ENCODE measurements around the gene SLC22A23. TPM values are rescaled to one million over a fixed set of nuclear protein-coding genes. Genes with fewer than 3 reads are reported as not detected.

The SLC22A23 gene
- total and polyA plus RNA-seq, 2 experiments from 2014 or later = 6.1 to 38.3 TPM

DNA sequence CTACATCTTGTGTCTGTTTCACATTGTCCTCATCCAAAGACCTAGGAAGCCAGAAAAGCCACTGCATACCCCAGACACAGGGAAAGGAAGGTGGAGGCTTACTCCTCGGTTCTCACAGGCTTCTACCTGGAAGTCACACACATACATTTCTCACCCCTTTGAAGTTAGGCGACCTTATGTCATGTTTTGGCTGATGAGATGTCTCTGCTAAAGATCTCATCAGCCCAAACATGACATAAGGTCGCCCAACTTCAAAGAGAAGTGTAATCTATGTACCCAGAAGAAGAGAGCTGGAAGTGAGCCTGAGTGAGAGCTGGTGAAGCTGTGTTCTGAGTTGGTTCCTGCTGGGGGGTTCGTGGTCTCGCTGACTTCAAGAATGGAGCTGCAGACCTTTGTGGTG, 47.5 kb upstream of the SLC22A23 start (continued):
- TF ChIP-seq EZH2 (IDR thresholded peaks at IDR 0.05; ENCODE audit: low read depth, unreplicated experiment) = no peak
- TF ChIP-seq CREB1 (CRISPR knock-in tag; IDR thresholded peaks at IDR 0.05; ENCODE audit: low read depth) = no peak
- TF ChIP-seq REST (IDR thresholded peaks at IDR 0.05; ENCODE audit: unreplicated experiment) = no peak
- TF ChIP-seq JUNB (IDR thresholded peaks at IDR 0.05; ENCODE audit: unreplicated experiment) = no peak

GRCh38 chr6:3501826-3502500, 45.1 kb upstream of the SLC22A23 start:
- Mint-ChIP-seq H3K36me3 (ENCODE audit: low read depth) (no peaks in the 10 kb centered on the region; the same call in 2 of the 3 replicates), H3K4me3 (no peak overlapping the region), H3K27me3 (ENCODE audit: insufficient read depth, low read depth, poor library complexity) (peaks cover 2% of the 10 kb centered on the region), H3K4me1 (peaks cover 19% of the 10 kb centered on the region), H3K9me3 (no peaks in the 10 kb centered on the region), H3K27ac (peak overlapping the region; percentile 7; the same call in 1 of the 2 replicates)
- no peak overlapping the region for H3K4me3 ChIP-seq
- H3K79me2 ChIP-seq (replicated peaks; ENCODE audit: insufficient read depth) = no peaks in the 10 kb centered on the region
- H3K4me2 ChIP-seq = peak overlapping the region; percentile 22; the same call in 1 of the 2 replicates
- H3K27ac ChIP-seq (ENCODE audit: low read depth) = no peak overlapping the region
- H3K4me1 ChIP-seq (ENCODE audit: insufficient read depth) = peaks cover 17% of the 10 kb centered on the region
- no peak overlapping the region for H2AFZ ChIP-seq
- ATAC-seq (no peak), DNase-seq (ENCODE audit: low spot score) (no peak)
- no peaks in the 10 kb centered on the region for H3K27me3 ChIP-seq (ENCODE audit: insufficient read depth)
- H4K20me1 ChIP-seq (replicated peaks; ENCODE audit: insufficient read depth) = no peaks in the 10 kb centered on the region
- no peaks in the 10 kb centered on the region for H3F3A ChIP-seq (replicated peaks; ENCODE audit: low read depth)
- H3K9me2 ChIP-seq (ENCODE audit: insufficient read depth) = no peaks in the 10 kb centered on the region
- no peaks in the 10 kb centered on the region for H3K36me3 ChIP-seq (ENCODE audit: insufficient read depth)
- TF ChIP-seq EZH2phosphoT487 (IDR thresholded peaks at IDR 0.05; ENCODE audit: unreplicated experiment) (no peak), CREB1 (CRISPR knock-in tag; IDR thresholded peaks at IDR 0.05; ENCODE audit: low read depth) (no peak), ZNF462 (CRISPR knock-in tag; IDR thresholded peaks at IDR 0.05) (no peak), NANOG (IDR thresholded peaks at IDR 0.05; ENCODE audit: borderline replicate concordance) (no peak), STAT1 (IDR thresholded peaks at IDR 0.05; ENCODE audit: unreplicated experiment) (no peak), ZNF114 (CRISPR knock-in tag; IDR thresholded peaks at IDR 0.05) (no peak), CTCF (conservative IDR thresholded peaks at IDR 0.05; ENCODE audit: low read depth in 2 of 2) (no peak), JUNB (IDR thresholded peaks at IDR 0.05; ENCODE audit: unreplicated experiment) (no peak), EZH2 (IDR thresholded peaks at IDR 0.05; ENCODE audit: low read depth, unreplicated experiment) (no peak), ZNF331 (CRISPR knock-in tag; IDR thresholded peaks at IDR 0.05; ENCODE audit: low read depth) (no peak)
- TF ChIP-seq, protein P1, sequence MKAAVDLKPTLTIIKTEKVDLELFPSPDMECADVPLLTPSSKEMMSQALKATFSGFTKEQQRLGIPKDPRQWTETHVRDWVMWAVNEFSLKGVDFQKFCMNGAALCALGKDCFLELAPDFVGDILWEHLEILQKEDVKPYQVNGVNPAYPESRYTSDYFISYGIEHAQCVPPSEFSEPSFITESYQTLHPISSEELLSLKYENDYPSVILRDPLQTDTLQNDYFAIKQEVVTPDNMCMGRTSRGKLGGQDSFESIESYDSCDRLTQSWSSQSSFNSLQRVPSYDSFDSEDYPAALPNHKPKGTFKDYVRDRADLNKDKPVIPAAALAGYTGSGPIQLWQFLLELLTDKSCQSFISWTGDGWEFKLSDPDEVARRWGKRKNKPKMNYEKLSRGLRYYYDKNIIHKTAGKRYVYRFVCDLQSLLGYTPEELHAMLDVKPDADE (IDR thresholded peaks at IDR 0.05) = no peak
